ENCODE results near the gene ZNF609.
A peak's percentile ranks its signal among the peaks of the same experiment; 100 is the strongest.

GRCh38 chr15:64686130-64686735 lies 225.9 kb downstream of the ZNF609 start:
- TF ChIP-seq USF2 (IDR thresholded peaks at IDR 0.05) (no peak), MYC (IDR thresholded peaks at IDR 0.05; ENCODE audit: borderline replicate concordance, low read length) (no peak), CTCF (IDR thresholded peaks at IDR 0.05) (peak; percentile 84), EP300 (IDR thresholded peaks at IDR 0.05) (no peak), REST (IDR thresholded peaks at IDR 0.05) (no peak), RFX5 (IDR thresholded peaks at IDR 0.05) (no peak), ZFP36 (IDR thresholded peaks at IDR 0.05; ENCODE audit: borderline replicate concordance, partially characterized antibody) (no peak), POLR2A (IDR thresholded peaks at IDR 0.05; ENCODE audit: low read length) (no peak), TFCP2L1 (CRISPR knock-in tag; IDR thresholded peaks at IDR 0.05) (no peak), HDAC2 (IDR thresholded peaks at IDR 0.05) (no peak), CHD2 (IDR thresholded peaks at IDR 0.05; ENCODE audit: low read length, partially characterized antibody) (no peak), ZNF302 (CRISPR knock-in tag; IDR thresholded peaks at IDR 0.05) (no peak), EHMT2 (IDR thresholded peaks at IDR 0.05; ENCODE audit: low read depth) (no peak), BCL3 (IDR thresholded peaks at IDR 0.05) (no peak)

All from A549 (cell line).